GM19463 (cell line): ENCODE data around the gene ISM2.
A peak's percentile ranks its signal among the peaks of the same experiment; 100 is the strongest.

ENCODE experiments used
- ATAC-seq: cut with Tn5 transposase; IDR thresholded peaks from one replicate; pipeline ENCODE4 v1.9.1; 2021; ENCODE audit warnings: mild to moderate bottlenecking, moderate library complexity; ENCODE audit not compliant: unreplicated experiment

ISM2 gene

DNA sequence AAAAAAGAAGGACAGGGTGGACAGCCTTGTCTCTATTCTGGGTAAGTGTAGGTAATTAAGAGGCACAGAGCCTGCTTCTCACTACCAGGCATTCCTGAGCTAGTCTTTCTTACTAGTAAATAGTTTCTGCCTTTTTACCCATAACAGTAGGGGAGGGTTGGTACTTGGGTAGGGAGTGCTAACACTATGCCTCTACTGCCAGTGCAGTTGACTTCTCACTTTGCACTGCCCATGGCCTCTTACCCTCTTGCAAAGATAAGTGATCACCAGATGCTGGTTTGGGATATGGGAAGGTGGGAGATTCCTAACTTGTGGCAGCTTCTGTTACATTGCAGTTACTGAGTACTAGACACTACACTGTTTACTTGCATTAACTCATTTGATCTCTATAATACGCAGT is 29.1 kb downstream of the ISM2 start:
- no peak for ATAC-seq

GRCh38 chr14:77469067-77469505 is 29.5 kb downstream of the ISM2 start:
- ATAC-seq, result no peak

- ATAC-seq, result no peak
These were observed 30.8 kb downstream of the ISM2 start for GRCh38 chr14:77467801-77468200.

DNA sequence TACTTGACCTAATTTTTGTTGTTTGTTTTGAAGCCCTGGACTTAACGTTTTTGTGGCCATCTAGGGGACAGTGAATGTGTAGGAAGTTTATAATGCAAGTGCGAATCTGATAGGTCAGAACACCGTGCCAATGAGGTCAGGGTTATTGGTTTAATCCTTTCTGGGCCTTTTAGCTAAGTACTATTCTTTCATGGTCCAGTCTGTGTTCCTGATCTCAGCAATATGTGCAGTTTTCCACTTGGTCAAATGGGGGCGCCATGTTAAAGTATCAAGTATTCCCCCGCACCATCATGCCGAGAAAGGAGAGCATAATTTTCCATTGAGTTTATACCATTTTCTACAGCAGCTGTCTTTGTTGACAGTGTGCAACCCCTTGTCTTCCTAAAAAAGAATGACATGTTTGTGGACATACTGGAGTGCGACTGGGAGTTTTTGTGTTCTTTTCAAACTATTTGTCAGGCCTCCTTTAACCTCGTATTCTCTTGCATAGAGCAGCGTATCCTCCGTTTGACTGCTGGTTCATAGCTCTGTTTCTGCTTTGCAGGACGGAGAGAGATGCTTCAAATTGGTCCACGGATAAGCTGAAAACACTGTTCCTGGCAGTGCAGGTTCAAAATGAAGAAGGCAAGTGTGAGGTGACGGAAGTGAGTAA is 39.4 kb downstream of the ISM2 start:
- ATAC-seq, result no peak

- ATAC-seq, result peak; percentile 9
These were observed 40.2 kb downstream of the ISM2 start for GRCh38 chr14:77458249-77458950.

DNA sequence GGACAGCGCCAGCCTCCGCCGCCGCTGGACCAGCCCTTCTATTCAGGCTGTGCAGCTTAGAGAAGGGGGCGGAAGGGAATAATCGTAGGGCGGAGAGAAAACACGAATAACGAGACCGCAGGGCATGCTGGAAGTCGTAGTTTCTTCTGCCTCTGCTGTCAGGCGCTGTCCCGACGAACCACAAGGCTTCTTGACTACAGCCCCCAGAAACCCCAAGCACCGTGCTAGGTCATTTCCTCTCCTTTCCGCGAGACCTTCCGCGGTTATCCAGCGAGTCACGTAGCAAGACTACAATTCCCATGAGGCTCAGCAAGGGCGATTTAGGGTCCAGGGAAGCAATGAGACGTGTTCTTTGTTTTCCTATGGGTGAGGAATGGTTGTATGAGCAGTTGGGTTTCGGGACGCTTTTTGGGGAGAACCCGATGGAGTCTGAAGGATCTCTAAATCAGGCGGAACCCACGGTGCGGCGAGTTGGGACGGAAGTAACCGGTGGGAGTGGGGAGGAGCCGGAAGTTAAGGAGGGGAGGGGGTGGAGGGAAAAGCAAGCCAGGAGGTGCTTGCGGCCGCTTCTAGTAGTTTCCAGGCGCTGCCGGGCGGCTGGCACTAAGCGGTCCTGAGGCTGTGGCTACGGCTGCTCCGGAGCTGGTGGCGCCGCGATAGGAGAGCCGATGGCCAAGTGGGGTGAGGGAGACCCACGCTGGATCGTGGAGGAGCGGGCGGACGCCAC is 40.9 kb downstream of the ISM2 start, which contains the start of the genes AHSA1 and VIPAS39:
Gene AHSA1, plus strand, starts transcription at position 572 of the 727 bp plus-strand sequence. Its CDS starts 97 bp downstream, at position 669.
Gene VIPAS39, minus strand, starts transcription at position 80 of the 727 bp plus-strand sequence. CDS start 3,499 bp downstream, outside the sequence.
- ATAC-seq, result peak; percentile 87

DNA sequence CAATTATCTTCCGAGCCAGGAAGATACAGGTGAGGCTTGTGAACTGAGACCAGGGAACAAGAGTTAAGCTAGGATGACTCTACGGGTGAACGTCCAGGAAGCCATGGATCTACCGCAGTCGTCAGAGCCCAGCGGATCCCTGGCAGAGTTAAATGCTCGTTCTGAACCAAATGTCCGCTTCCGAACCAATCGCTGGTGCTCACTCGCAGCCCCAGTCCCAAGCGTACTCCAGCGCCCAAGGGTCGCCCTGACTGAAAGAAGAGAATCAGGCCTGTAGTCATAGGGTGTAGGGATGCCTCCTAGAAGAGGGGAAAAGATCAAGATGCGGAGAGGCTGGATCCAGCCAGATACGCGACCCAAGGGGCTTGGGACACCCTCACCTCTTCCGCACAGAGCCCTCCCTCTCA is 41.5 kb downstream of the ISM2 start:
- no peak for ATAC-seq

GRCh38 chr14:77455966-77456640 is 42.5 kb downstream of the ISM2 start:
- ATAC-seq, result no peak

DNA sequence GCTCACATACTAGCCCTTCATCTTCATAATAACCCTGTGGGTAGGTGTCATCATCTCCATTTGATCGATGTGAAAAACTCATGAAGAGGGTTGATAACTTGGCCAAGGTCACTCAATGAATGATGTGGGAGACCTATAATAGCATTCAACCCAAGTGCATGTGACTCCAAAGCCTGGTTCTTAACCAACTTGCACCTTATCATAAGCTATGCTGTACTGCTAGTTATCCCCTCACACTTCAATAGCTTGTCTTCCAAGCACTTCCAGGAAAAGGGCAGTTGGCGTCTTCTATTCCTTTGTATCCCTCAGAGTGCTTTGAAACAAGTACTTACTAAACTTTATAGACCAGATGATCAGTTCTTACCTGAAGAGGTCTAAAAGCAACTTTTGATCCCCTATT is 56.4 kb downstream of the ISM2 start:
- ATAC-seq, result no peak

DNA sequence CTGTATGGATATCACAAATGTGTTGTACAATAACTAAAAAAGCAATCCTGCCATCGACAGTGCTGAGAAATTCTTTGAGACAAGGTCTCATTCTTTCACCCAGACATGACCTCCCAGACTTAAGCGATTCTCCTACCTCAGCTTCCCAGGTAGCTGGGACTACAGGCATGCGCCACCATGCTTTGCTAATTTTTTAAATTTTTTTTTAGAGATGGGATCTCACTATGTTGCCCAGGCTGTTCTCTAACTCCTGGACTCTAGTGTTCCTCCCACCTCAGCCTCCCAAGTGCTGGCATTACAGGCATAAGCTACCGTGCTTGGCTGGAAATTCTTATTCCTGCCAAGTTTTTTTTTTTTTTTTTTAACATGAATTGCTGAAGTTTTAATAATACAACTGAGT is 58.8 kb downstream of the ISM2 start:
- no peak for ATAC-seq

GRCh38 chr14:77438596-77438995 is 60.0 kb downstream of the ISM2 start:
- no peak for ATAC-seq

GRCh38 chr14:77436042-77436441 is 62.6 kb downstream of the ISM2 start:
- ATAC-seq, result no peak

DNA sequence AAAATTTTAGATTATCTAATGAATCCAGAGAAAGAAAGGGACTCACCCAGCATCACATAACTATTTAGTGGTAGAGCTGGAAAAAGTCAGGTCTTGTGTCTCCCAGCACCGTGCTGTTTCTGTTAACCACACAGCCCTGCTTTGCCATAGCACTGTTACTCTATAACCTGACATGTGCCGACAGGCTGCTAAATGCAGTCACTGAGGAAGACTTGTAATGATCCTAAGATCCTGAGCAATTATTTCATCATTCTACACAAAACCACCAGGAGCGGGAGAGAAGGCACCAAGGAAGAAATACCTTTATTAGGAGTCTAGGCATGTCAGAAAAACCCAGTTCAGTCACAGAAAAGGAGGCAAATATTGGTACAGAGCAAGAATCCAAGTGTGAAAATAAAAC is 72.2 kb downstream of the ISM2 start:
- no peak for ATAC-seq

GRCh38 chr14:77424862-77425261 is 73.8 kb downstream of the ISM2 start:
- no peak for ATAC-seq
